HG03575 (cell line): ENCODE results near the gene PTCD2.
"Not testable (repeated sequence)": the region's sequence is repeated elsewhere in the genome, so short reads cannot be mapped to it uniquely, and the experiment has no call there.

Experiments
- ATAC-seq: cut with Tn5 transposase; IDR thresholded peaks from one replicate; pipeline ENCODE4 v1.9.1; 2021; ENCODE audit not compliant: unreplicated experiment, insufficient number of reproducible peaks, low FRiP score; ENCODE audit errors: extremely low read depth

Gene PTCD2

DNA sequence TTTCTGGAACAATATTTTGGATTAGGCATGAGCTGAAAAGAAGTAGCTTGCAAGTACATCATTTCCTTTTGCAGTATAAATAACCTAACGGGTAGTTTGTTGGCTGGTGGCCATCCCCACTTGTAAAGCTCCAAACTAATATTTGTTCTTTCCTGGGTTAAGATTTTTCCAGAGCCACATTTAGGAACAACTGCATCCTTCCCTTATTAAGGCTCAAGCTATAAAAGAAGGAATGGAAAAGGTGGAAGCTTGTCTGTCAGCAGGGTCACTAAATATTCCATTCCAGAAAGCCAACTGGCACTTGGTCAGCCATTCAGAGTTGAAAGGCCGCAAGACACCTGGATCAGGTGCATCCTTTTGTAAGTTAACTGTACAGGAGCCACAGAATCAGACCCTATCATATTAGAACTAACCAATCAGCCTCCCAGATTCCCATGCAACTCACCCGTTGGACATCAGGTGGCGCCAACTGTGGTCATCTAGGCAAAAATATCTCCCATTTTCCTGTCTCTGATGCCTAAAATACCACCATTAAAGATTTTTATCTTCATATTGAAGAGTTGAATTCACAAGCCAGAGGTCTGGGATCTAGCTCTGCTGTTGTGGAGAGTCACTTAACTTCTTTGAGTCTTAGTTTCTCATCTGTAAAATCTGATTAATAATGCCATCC, 82.9 kb downstream of the PTCD2 start:
- no peak for ATAC-seq

- not testable (repeated sequence) for ATAC-seq
Measured at GRCh38 chr5:72404771-72405170, 84.6 kb downstream of the PTCD2 start.

DNA sequence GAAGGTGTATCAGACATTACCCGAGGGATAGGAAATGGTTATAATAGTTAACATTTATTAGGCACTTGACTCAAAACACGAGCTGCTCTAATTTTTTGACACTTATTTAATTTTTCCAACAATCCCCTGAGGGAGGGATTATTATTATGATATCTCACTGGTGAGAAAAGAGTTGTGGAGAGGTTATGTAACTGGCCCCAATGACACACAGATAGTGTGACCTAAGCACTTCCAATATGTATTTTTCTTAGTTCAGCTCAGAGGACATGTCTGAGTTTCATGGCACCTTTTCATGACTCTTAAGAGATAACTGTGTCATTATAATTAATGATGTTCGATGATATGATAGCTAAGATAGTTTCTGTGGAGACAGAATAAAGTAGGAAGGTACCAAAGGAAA, 86.9 kb downstream of the PTCD2 start:
- no peak for ATAC-seq

- no peak for ATAC-seq
Measured at GRCh38 chr5:72407541-72407940, 87.4 kb downstream of the PTCD2 start.

GRCh38 chr5:72408127-72408526, 88.0 kb downstream of the PTCD2 start:
- ATAC-seq = no peak

DNA sequence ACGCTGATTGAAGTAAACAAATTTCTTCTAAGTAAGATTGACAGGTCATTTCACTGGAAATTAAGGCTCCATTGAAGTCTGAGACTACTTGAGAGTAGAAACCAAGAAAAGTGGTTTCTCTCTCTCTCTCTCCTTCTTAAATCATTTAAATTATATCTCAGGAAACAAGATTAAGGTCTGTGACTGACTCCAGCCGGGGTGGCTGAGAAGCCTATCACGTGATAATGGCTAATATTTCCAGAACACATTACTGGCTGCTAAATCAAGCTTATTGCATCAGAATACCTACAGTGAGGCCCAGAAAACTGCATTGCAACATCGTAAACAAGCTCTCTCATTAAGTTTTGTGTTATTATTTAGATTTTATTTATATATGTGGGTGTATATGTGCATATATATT, 88.4 kb downstream of the PTCD2 start:
- no peak for ATAC-seq

DNA sequence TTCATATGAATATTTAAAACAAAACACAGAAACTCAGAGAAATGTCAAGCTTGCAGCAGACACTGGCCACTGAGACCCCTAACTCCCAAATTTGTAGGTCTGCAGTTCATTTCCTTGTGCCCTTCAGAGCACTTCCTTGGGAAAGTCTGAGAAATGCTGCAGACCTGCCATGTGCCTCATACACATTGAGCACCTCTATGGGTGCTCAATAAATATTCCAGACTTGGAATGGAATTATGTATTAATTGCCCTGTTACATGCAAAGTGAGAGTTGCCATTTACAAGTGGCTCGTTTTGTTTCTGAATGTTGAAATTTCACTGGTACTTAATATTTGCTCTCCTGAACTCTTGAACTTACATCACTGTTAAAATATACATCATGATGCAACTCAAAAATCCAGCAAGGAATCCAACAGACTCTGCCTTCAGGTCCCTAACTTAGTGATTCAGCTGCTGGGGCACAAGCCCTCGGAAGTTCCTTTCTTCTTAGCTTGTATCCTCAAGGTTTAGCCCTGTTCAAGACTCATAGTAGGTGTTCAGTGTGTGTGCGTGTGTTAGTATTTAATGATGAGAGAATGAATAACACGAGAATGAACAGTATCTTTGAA, 90.6 kb downstream of the PTCD2 start:
- no peak for ATAC-seq

DNA sequence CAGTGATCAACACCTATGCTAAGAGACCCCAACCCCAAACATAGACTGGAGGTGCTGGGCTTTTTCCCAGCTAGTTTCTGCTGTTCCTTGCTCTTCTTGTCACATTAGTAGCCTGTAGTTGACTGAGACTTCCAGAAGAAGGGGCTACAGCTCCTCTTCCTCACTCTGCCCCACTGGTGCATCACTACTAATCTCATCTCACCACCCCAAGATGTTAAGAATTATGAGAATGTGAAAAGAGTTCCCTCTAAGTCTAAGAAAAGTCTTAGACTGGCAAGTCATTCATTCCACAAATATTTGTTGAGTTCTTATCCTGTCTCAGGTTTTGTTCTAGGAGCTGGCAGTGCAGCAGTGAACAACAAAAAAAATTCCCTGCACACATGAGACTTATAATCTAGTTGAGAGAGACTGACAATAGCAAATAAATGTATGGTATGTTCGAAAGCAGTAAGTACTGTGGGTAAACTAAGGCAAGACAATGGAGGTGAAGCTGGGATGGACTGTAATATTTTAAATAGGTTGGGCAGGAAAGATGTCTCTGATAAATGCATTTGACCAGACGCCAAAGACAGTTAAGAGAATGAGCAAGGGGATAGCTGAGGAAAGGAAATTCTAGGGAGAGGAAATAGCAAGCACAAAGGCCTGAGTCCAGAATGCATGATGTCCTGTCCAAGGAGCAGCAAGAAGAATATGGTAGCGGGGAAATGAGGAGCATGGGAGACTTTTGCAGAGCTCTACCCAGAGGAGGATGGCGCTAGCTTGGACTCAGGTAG, 92.3 kb downstream of the PTCD2 start:
- ATAC-seq = no peak

DNA sequence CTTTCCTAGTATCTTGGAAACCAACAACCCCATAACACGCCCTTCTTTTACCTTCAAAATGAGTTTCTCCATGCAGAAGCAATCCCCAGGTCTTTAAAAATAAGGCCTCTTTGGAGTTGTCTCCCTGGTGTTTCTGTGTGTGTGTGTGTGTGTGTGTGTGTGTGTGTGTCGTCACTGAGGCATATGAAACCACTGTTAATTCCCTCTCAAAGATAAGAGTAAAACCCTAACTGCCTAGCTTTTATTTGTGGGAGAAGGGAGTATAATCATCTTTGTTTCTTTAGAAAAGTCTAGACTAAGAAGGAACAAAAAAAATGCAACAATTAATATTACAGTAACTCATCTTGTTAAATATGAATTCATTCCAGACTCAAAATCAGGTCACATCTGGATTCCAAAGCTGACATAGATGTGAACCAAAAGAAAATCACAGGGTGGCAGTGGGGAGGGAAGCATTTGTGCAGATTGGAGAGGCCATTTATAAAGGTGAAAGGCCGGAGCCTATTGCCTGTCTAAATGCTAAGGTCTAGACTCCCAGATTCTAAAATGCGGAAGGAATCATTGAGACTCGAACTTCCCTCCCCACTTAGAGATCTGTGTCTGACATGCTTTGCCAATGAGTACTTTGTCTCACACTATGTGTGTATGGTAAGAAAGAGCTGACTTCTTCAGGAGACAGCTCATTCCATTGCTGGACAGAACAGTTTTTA, 95.6 kb downstream of the PTCD2 start:
- no peak for ATAC-seq

DNA sequence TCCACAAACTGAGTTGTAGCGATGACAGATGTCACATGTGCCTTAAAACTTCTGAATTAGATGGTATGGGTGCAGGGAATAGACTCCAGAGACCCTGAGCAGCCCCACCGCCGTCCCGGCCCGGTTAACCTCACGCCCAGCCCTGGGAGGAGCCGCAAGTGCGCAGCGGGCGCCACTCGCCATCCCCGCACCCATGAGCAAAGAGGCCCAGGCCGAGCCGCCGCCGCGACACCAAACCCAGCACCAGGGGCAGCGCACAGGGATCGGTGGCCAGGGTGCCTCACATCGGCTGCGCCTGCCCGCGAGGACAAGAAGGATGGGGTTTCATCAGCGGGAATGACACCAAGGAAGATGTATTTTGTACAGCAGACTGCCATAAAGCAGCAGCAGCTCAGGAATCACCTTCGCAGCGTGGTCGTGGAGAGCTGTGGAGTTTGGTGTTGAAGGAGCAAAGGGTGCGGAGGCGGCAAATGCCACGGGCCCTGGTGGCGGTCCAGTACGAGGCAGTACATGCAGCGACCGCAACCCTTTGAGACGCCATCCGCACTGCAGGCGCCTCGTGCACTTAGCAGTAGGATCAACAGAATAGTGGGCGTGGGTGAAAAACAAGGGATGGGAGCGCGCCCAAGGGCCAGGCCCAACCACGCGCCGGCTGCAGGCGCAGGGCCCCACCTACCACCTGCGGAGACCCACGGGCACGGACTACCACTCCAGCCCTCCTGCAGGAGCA, 97.3 kb downstream of the PTCD2 start:
- ATAC-seq = no peak
